Spleen (tissue), 7 donors: ENCODE measurements around the gene RNASEH2B.

Source experiments
- CTCF ChIP-seq, 11 experiments: fragments of 200-600 bp in 7 of 11; fragments of 450-650 bp in 4 of 11; sonication (generic) in 4 of 11; IDR thresholded peaks in 8 of 11; conservative IDR thresholded peaks in 3 of 11; 1 replicate in 7 of 11; 2 replicates in 4 of 11; pipeline versions ENCODE4 v1.4.0 to v1.8.0; 2016 to 2021; ENCODE audit warnings: antibody characterized with exemption in 11 of 11, inconsistent platforms in 4 of 11, mild to moderate bottlenecking in 1 of 11
- POLR2A ChIP-seq, 3 donors: fragments of 450-650 bp; IDR thresholded peaks; one replicate each; pipeline ENCODE4 v1.5.1; 2017; ENCODE audit warnings: antibody characterized with exemption in 3 of 3, mild to moderate bottlenecking in 1 of 3
- POLR2AphosphoS5 ChIP-seq, 3 donors: sonication (generic); formaldehyde crosslinking; IDR thresholded peaks; one replicate each; pipeline ENCODE4 v1.5.1; 2017; ENCODE audit warnings: antibody characterized with exemption in 3 of 3
- donor health status: DM: no; HTN: no; CAD: no; lungs with moderate emphysema.
- donor health status: DM: no; HTN: no; CAD: no.
- donor health status: DM: no; HTN: no; CAD: no.

GRCh38 chr13:50981686-50982085 lies 72.1 kb downstream of the RNASEH2B start:
- TF ChIP-seq POLR2A (IDR thresholded peaks at IDR 0.05) (no peak), CTCF (IDR thresholded peaks at IDR 0.05 in 8 of 11, conservative IDR thresholded peaks at IDR 0.05 in 3 of 11) (no peak), POLR2AphosphoS5 (IDR thresholded peaks at IDR 0.05) (no peak)
